Activated CD8-positive, alpha-beta memory T cell treated with anti-CD3 and anti-CD28 coated beads, Interleukin-2, amount 10 ng/mL, durations not matched to agents 7 days and 5 days (primary cell): ENCODE data around the gene ABCC9. TPM values are rescaled to one million over a fixed set of nuclear protein-coding genes. Genes with fewer than 3 reads are reported as not detected.

ENCODE experiments used
- ATAC-seq: fragments of 150-1000 bp; cut with Tn5 transposase; one replicate; pipeline ENCODE4 v1.10.0; 2021; ENCODE audit warnings: moderate library complexity
- CTCF ChIA-PET: fragments of 350-600 bp; sonication (Branson Sonifier 250); formaldehyde crosslinking; loops from one replicate; lab custom pipeline; 2021; ENCODE audit warnings: antibody characterized with exemption; lab: Charles Lee
- DNase-seq: peaks from one replicate; pipeline ENCODE4 v3.0.0-alpha.2; 2020
- H3K27ac Mint-ChIP-seq: one replicate; pipeline ENCODE4 v1.8.0; 2021; ENCODE audit warnings: mild to moderate bottlenecking, mixed read lengths
- H3K27me3 Mint-ChIP-seq: one replicate; pipeline ENCODE4 v1.8.0; 2021; ENCODE audit warnings: mixed read lengths
- H3K36me3 Mint-ChIP-seq: one replicate; pipeline ENCODE4 v1.8.0; 2021; ENCODE audit warnings: mild to moderate bottlenecking, mixed read lengths
- H3K4me1 Mint-ChIP-seq: one replicate; pipeline ENCODE4 v1.8.0; 2021; ENCODE audit warnings: mixed read lengths
- H3K4me3 Mint-ChIP-seq: one replicate; pipeline ENCODE4 v1.8.0; 2021; ENCODE audit warnings: mild to moderate bottlenecking, moderate library complexity, mixed read lengths
- H3K9me3 Mint-ChIP-seq: one replicate; pipeline ENCODE4 v1.8.0; 2022; ENCODE audit warnings: low read depth, mixed read lengths
- total RNA-seq, 2 experiments: library from RNA; stranded (reverse); gene quantifications; one replicate each; pipeline ENCODE4 v1.2.3, GENCODE V29; 2021

ABCC9 gene
- total RNA-seq, 2 experiments from 2014 or later: 0.07 TPM; not detected in 1

DNA sequence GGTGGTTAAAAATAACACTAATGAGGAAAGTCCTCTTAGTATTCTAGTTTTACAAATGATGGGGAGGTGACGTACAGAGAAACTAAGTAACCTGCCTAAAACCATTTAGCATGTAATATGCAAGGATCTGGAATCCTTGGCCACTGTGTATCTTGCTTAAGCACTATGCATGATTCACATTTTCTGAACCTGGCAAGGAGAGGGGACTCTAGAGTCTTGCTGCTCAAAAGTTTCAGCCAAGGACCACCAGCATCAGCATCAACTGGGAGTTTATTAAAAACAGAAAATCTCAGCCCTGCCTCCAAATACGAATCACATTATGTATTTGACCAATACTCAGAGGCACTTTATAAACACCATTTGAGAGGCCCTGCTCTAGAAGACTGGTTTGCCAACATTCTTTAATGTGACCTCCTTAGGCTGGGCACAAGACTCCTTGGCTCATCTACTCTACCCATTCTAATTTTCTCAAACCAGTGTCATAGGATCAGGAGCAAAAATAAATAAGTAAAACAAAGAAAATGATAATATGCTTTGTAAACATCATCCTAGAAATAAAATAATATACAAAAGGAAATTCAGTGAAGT lies 52.9 kb downstream of the ABCC9 start:
- ATAC-seq (no peak), DNase-seq (no peak)
- no peak overlapping the region for H3K27ac Mint-ChIP-seq
- H3K4me1 Mint-ChIP-seq: no peaks in the 10 kb centered on the region
- no peaks in the 10 kb centered on the region for H3K27me3 Mint-ChIP-seq
- no peak overlapping the region for H3K4me3 Mint-ChIP-seq
- no peaks in the 10 kb centered on the region for H3K9me3 Mint-ChIP-seq
- CTCF ChIA-PET: no interaction called here
- H3K36me3 Mint-ChIP-seq: no peaks in the 10 kb centered on the region

DNA sequence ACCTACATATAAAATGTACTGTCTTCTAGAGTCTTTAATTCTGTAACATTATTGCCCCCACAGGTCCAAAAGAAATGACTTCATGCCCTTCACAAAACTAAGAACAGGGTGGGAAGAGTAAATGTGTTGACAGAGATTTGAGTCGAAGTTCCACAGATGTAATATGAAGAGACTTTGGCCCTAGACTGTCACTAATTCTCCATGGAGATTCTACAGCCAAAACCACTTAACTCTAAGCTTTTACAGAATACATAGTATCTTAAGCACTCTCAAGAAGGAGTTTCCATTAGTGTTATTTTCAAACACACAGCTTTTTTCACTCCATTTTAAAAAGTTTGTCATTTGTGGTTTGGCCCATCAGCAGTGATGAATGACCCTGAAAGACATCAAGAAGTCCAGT lies 56.3 kb downstream of the ABCC9 start:
- CTCF ChIA-PET: no interaction called here
- Mint-ChIP-seq H3K9me3 (no peaks in the 10 kb centered on the region), H3K36me3 (no peaks in the 10 kb centered on the region), H3K27me3 (no peaks in the 10 kb centered on the region), H3K4me3 (no peak overlapping the region), H3K27ac (no peak overlapping the region), H3K4me1 (no peaks in the 10 kb centered on the region)
- no peak for DNase-seq
- no peak for ATAC-seq

DNA sequence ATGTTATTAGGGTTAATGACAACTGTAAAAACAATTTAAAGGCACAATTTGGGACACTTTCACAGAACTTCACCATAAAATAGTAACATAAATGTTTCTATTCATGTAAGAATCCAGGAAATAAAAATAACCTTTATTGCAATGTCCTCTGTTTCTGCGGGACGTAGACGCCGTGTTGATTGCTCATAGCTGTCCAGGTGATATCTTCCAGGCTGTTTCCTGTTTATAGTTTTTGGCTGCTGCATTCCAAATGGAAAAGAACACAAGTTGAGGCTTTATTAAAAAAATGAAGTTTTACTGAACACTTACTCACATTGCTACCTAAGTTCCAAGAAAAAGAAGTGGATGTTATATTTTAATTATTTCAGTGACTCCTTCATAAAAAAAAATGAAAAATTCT lies 58.6 kb downstream of the ABCC9 start:
- no peak overlapping the region for H3K4me3 Mint-ChIP-seq
- no peak overlapping the region for H3K27ac Mint-ChIP-seq
- H3K9me3 Mint-ChIP-seq: no peaks in the 10 kb centered on the region
- H3K36me3 Mint-ChIP-seq: no peaks in the 10 kb centered on the region
- H3K27me3 Mint-ChIP-seq: peaks cover 5% of the 10 kb centered on the region
- H3K4me1 Mint-ChIP-seq: no peaks in the 10 kb centered on the region
- CTCF ChIA-PET: no interaction called here
- ATAC-seq (no peak), DNase-seq (no peak)

DNA sequence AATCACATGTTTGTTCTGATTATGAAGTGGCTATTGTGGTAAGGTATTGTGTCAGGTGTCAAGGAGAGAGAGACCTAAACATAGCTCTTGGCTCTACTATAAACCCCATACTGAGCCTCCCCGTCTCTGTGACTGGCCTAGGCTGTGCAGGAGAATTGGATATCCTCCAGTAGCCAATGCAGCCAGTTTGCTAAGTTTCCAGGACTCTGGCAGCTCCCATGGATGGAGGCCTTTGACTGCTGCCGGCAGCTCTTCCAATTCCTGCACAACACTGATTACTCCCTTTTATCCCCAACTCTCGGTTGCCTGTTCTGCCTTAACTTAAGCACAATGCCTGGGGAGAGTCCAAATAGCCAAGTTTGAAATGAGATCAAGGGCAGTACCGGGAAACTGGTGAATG lies 59.3 kb downstream of the ABCC9 start:
- CTCF ChIA-PET: no interaction called here
- H3K36me3 Mint-ChIP-seq: no peaks in the 10 kb centered on the region
- no peaks in the 10 kb centered on the region for H3K4me1 Mint-ChIP-seq
- no peaks in the 10 kb centered on the region for H3K9me3 Mint-ChIP-seq
- H3K27ac Mint-ChIP-seq: no peak overlapping the region
- H3K27me3 Mint-ChIP-seq: peaks cover 5% of the 10 kb centered on the region
- H3K4me3 Mint-ChIP-seq: no peak overlapping the region
- no peak for ATAC-seq
- no peak for DNase-seq

DNA sequence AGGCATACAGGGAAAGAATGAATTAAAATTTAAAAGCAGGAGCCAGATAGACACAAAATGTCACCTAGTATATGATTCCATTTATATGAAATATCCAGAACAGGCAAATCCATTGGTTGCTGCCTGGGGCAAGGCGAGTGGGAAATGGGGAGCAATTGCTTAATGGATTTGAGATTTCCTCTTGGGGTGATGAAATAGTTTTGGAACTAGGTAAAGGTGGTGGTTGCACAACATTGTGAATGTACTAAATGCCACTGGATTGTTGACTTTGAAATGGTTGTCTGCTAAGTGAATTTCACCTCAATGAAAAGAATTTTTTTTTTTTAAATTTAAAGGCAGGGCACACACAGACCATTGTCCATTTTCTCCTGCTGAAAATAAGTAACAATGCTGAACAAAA lies 61.9 kb downstream of the ABCC9 start:
- no peaks in the 10 kb centered on the region for H3K36me3 Mint-ChIP-seq
- H3K27me3 Mint-ChIP-seq: peaks cover 5% of the 10 kb centered on the region
- CTCF ChIA-PET: no interaction called here
- DNase-seq: no peak
- no peak overlapping the region for H3K4me3 Mint-ChIP-seq
- no peak overlapping the region for H3K27ac Mint-ChIP-seq
- H3K9me3 Mint-ChIP-seq: no peaks in the 10 kb centered on the region
- ATAC-seq: no peak
- H3K4me1 Mint-ChIP-seq: no peaks in the 10 kb centered on the region

DNA sequence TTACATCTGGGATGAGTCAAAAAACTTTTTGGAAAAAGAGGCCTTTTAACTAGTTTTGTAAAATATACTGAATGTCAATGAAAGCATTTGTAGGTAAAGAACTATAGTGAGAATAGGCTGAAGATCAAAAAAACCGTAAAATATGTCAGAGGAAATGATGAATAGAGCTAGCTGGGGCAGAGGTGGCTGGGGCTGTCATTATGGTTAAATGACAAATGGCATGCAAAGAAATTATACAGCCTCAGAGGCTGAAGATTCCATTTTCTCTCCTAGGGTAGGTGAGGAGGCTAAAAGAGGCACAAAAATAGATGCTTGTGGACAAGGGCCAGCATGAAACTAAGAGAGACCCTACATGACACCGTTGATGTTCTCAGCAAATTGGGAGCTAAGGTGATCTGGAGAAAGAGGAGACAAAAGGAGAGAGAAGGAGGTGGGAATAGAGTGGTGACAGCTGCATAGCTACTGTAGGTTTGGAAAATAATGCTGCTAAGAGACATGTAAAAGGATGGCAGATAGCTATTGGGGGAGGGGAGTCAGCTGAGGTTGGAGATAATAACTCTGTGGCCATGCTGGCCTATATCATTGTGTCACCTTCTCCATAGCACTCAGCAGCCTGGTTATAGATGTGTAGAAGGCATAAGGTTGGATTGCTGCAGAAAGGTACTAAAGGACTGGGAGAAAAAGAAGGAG lies 63.8 kb downstream of the ABCC9 start:
- no peak for DNase-seq
- Mint-ChIP-seq H3K9me3 (no peaks in the 10 kb centered on the region), H3K36me3 (no peaks in the 10 kb centered on the region), H3K4me3 (no peak overlapping the region), H3K4me1 (no peaks in the 10 kb centered on the region), H3K27ac (no peak overlapping the region), H3K27me3 (peaks cover 5% of the 10 kb centered on the region)
- no peak for ATAC-seq
- CTCF ChIA-PET: no interaction called here

DNA sequence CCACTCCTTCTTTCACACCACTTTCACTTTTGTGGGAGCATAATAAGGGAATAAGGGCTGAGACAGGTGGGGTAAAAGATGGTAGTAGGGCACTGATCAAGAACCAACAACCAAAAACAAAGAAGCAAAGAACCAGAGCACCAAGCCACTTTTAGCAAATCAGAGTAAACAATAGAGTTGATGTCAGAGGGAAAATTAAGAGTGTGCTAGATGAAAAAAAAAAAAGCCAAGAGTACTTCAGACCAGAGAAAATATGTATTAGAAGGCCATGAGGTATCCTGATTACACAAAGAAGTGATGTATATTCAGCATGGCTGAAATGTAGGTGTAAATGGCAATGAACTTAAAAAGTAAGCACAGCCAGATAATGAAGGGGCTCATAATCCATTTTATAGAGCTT lies 75.4 kb downstream of the ABCC9 start:
- Mint-ChIP-seq H3K27me3 (no peaks in the 10 kb centered on the region), H3K27ac (no peak overlapping the region), H3K9me3 (no peaks in the 10 kb centered on the region), H3K36me3 (no peaks in the 10 kb centered on the region), H3K4me3 (no peak overlapping the region), H3K4me1 (no peaks in the 10 kb centered on the region)
- ATAC-seq: no peak
- DNase-seq: no peak
- CTCF ChIA-PET: no interaction called here

DNA sequence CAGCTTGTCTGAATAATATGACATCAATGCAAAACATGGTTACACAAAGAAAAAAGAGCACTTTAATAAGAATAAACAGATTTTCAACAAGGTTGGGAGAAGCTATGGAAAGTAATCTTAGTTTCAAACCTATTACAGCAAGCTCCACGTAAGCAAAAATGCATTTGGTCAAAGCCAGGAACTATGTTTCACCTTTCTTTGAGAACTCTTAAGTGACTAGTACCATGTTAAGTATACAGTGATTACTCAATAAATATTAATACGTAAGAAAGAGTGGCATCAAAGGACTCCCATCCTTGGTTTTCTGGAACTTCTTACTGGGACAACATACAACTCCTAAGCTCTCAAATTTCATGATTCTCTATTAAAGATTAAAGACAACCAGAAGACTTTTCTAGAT lies 80.7 kb downstream of the ABCC9 start:
- no peak overlapping the region for H3K27ac Mint-ChIP-seq
- CTCF ChIA-PET: no interaction called here
- no peak for ATAC-seq
- no peaks in the 10 kb centered on the region for H3K27me3 Mint-ChIP-seq
- H3K9me3 Mint-ChIP-seq: no peaks in the 10 kb centered on the region
- no peak for DNase-seq
- no peak overlapping the region for H3K4me3 Mint-ChIP-seq
- H3K36me3 Mint-ChIP-seq: no peaks in the 10 kb centered on the region
- no peaks in the 10 kb centered on the region for H3K4me1 Mint-ChIP-seq

DNA sequence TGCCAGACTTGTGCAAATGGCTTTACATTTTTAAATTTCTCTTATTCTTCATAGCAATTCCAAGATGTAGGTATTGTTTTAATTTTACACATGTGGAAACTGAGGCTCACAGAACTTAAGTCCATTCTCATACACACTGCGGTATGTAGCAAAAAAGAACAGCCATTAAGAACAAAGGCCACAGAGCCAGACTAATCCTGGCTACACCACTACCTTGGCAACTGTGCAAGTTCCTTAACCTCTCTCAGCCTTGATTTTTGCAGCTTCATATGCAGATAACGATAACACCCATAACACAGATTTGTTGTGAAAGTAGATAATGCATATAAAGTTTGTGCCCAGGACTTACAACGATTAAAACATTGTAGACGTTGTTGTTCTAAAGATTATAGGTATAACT lies 81.1 kb downstream of the ABCC9 start:
- H3K9me3 Mint-ChIP-seq: no peaks in the 10 kb centered on the region
- H3K4me1 Mint-ChIP-seq: no peaks in the 10 kb centered on the region
- H3K27me3 Mint-ChIP-seq: no peaks in the 10 kb centered on the region
- ATAC-seq (no peak), DNase-seq (no peak)
- H3K27ac Mint-ChIP-seq: no peak overlapping the region
- H3K4me3 Mint-ChIP-seq: no peak overlapping the region
- CTCF ChIA-PET: no interaction called here
- no peaks in the 10 kb centered on the region for H3K36me3 Mint-ChIP-seq

DNA sequence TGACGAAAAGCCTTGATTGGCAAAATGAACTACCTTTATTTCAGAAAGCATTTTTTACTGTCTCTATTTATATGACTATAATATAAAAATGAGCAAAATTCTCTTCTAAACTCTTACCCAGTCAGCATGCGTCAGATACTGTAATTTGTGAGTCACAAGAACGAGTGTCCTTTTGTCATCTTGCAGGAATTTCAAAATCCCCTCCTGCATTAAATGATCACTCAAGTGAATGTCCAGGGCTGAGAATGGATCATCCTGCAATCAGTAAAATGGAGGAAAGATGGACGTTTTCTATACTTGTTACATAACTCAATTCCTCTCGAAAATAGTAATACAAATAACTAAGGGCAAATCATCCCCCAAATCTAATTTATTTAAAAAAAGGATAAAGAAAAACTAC lies 89.0 kb downstream of the ABCC9 start:
- Mint-ChIP-seq H3K27me3 (peaks cover 10% of the 10 kb centered on the region), H3K4me1 (no peaks in the 10 kb centered on the region), H3K36me3 (no peaks in the 10 kb centered on the region), H3K9me3 (no peaks in the 10 kb centered on the region), H3K4me3 (no peak overlapping the region), H3K27ac (no peak overlapping the region)
- DNase-seq: no peak
- no peak for ATAC-seq
- CTCF ChIA-PET: no interaction called here

DNA sequence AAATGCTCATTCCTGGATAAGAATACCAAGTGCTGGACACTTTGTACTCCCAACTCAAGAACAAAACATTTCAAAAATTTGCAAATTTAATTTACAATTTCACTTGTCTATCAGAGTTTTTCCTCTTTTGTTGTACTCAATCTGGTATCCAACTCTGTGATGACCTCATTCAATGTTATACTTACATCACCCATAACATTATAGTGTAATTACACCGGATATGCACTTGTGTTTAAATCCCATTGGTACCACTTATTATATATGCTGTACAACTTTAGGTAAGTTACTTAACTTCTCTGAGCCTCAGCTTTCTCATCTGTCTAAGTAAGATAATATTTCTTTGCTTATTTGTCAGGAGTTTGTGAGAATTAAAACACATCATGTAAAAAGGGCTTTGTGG lies 90.1 kb downstream of the ABCC9 start:
- H3K36me3 Mint-ChIP-seq: no peaks in the 10 kb centered on the region
- no peaks in the 10 kb centered on the region for H3K4me1 Mint-ChIP-seq
- H3K27me3 Mint-ChIP-seq: peaks cover 10% of the 10 kb centered on the region

DNA sequence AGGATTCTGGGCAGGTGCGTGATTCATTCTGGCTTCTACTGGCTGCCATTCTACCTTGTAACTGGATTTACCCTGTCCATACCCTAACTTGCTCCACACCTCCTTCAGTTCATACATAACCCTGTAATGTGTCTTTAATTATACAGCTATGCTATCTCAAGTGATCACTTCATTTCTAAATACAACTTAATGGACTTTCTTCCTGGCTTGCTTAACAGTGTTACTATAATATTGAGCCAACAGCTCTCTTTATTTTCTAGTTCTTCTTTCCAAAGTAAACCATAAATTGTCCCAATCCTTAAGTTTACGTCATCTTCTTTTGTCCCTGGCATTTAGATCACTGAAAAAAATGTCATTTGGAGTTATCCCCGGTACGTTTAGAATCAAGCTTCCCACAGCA lies 90.8 kb downstream of the ABCC9 start:
- CTCF ChIA-PET: no interaction called here
- Mint-ChIP-seq H3K27ac (no peak overlapping the region), H3K9me3 (no peaks in the 10 kb centered on the region), H3K4me1 (no peaks in the 10 kb centered on the region), H3K36me3 (no peaks in the 10 kb centered on the region), H3K27me3 (peaks cover 10% of the 10 kb centered on the region), H3K4me3 (no peak overlapping the region)
- ATAC-seq (no peak), DNase-seq (no peak)

More for the DNA sequence above, 90.1 kb downstream of the ABCC9 start:
- H3K27ac Mint-ChIP-seq: no peak overlapping the region
- CTCF ChIA-PET: no interaction called here
- DNase-seq (no peak), ATAC-seq (no peak)
- H3K9me3 Mint-ChIP-seq: no peaks in the 10 kb centered on the region
- H3K4me3 Mint-ChIP-seq: no peak overlapping the region

DNA sequence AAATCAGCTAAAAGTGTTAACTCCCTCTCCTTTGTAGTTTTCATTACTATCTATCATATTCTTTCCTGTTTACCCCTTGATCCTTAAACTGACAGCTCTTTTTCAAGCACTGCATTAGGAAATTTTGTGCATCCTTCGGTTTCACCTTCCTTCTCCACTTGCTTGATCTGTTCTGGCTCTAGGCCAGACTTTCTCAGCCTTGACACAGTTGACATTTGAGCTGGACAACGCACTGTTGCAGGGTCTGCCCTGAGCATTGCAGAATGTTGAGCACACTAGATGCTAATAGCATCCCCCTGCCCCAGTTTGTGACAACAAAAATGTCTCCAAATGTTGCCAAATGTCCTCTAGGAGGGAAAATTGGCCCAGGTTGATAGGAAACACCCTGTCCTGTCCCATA lies 91.3 kb downstream of the ABCC9 start:
- Mint-ChIP-seq H3K9me3 (no peaks in the 10 kb centered on the region), H3K36me3 (no peaks in the 10 kb centered on the region), H3K4me1 (no peaks in the 10 kb centered on the region), H3K27ac (no peak overlapping the region), H3K27me3 (peaks cover 10% of the 10 kb centered on the region), H3K4me3 (no peak overlapping the region)
- DNase-seq: no peak
- ATAC-seq: no peak
- CTCF ChIA-PET: no interaction called here

DNA sequence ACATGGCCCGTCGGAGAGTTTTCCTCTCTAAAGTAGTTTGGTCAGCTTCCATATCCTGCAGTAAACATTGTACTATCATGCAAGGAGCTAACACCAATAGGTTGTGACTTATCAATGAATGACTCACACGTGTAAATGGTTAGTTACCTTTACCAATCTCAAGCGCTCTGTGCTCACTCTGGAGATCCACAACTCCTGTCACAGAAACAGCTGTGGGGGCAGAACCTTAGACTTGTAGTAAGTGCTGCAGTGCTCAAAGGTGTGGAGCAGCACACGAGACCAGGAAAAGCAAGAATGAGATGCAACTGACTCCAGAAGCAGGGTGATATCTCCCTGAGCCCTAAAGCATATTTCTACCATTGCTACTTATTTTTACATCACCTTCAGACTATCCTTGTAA lies 93.0 kb downstream of the ABCC9 start:
- Mint-ChIP-seq H3K27ac (no peak overlapping the region), H3K9me3 (no peaks in the 10 kb centered on the region), H3K4me3 (no peak overlapping the region), H3K36me3 (no peaks in the 10 kb centered on the region), H3K4me1 (no peaks in the 10 kb centered on the region), H3K27me3 (peaks cover 8% of the 10 kb centered on the region)
- ATAC-seq (no peak), DNase-seq (no peak)
- CTCF ChIA-PET: no interaction called here
